ENCODE measurements around the gene MXI1. TPM values are rescaled to one million over a fixed set of nuclear protein-coding genes. Genes with fewer than 3 reads are reported as not detected.

MXI1 gene
- total and polyA plus RNA-seq, 2 of the 4 experiments (the other 2 are of a cell fraction) = 7.2 to 11.8 TPM

GRCh38 chr10:110254467-110254866 is 47.1 kb downstream of the MXI1 start:
- Histone ChIP-seq H3K9ac (ENCODE audit: low read depth, low read length) (no peak overlapping the region), H3K4me2 (ENCODE audit: low read depth, low read length) (no peak overlapping the region), H3K4me1 (ENCODE audit: control insufficient read depth, insufficient read depth, low read length) (no peaks in the 10 kb centered on the region), H2AK5ac (ENCODE audit: low read depth, low read length) (no peak overlapping the region), H3K4ac (ENCODE audit: low read depth, low read length) (no peak overlapping the region), H3K36me3 (ENCODE audit: control insufficient read depth, insufficient read depth, low read length) (no peaks in the 10 kb centered on the region), H4K20me1 (ENCODE audit: insufficient read depth, low read length) (no peaks in the 10 kb centered on the region), H2BK120ac (ENCODE audit: low read depth, low read length) (no peak overlapping the region), H2BK5ac (ENCODE audit: low read depth, low read length, poor library complexity, severe bottlenecking) (no peak overlapping the region), H3K14ac (replicated peaks; ENCODE audit: low read depth, low read length) (no peak overlapping the region), H3K23ac (ENCODE audit: low read depth, low read length) (no peak overlapping the region), H4K91ac (ENCODE audit: insufficient read depth, low read depth, low read length) (no peak overlapping the region), H2BK15ac (ENCODE audit: low read depth, low read length) (no peak overlapping the region), H3K56ac (ENCODE audit: extremely low read depth, insufficient read depth, low read length) (no peak overlapping the region), H2BK20ac (ENCODE audit: low read depth, low read length) (no peak overlapping the region), H2AFZ (replicated peaks; ENCODE audit: low read length, poor library complexity) (no peak overlapping the region), H3K18ac (ENCODE audit: low read depth, low read length) (no peak overlapping the region), H4K8ac (ENCODE audit: low read depth in 2 of 2, low read length in 2 of 2) (no peak overlapping the region), H2AK9ac (replicated peaks; ENCODE audit: low read depth, low read length, poor library complexity) (no peak overlapping the region), H3K9me3 (ENCODE audit: control insufficient read depth, insufficient read depth, low read length) (no peaks in the 10 kb centered on the region), H3K27ac (ENCODE audit: insufficient read depth, low read length) (no peak overlapping the region), H3K4me3 (ENCODE audit: insufficient read depth, low read depth, low read length) (no peak overlapping the region), H4K5ac (ENCODE audit: low read depth, low read length) (no peak overlapping the region), H3K79me1 (ENCODE audit: low read depth in 1 of 2, low read length in 2 of 2) (no peaks in the 10 kb centered on the region), H3K27me3 (ENCODE audit: control insufficient read depth, insufficient read depth, low read length) (no peaks in the 10 kb centered on the region), H3K9me1 (ENCODE audit: insufficient read depth, low read length) (no peaks in the 10 kb centered on the region)
- DNase-seq = no peak
- POLR2A ChIA-PET (ENCODE audit: unreplicated experiment) = interaction anchor here (0.6 kb wide), 1 partner anchor 29 kb away, joined by 3 read pairs; no protein-coding TSS in a partner anchor
- ATAC-seq (ENCODE audit: low read depth) = no peak
- TF ChIP-seq RAD21 (IDR thresholded peaks at IDR 0.05; ENCODE audit: low read length) = no peak
- no peak for TF ChIP-seq CHD1 (IDR thresholded peaks at IDR 0.05; ENCODE audit: low read depth, low read length)
- no peak for TF ChIP-seq NFE2L2 (IDR thresholded peaks at IDR 0.05; ENCODE audit: low read depth, low read length)
- TF ChIP-seq MXI1 (IDR thresholded peaks at IDR 0.05; ENCODE audit: borderline replicate concordance, low read depth, low read length) = no peak
- no peak for TF ChIP-seq CEBPB (IDR thresholded peaks at IDR 0.05; ENCODE audit: low read depth, low read length)
- no peak for TF ChIP-seq MAZ (IDR thresholded peaks at IDR 0.05; ENCODE audit: borderline replicate concordance, low read depth, low read length)
- TF ChIP-seq MAFK (IDR thresholded peaks at IDR 0.05; ENCODE audit: low read depth, low read length) = no peak
- TF ChIP-seq RFX5 (IDR thresholded peaks at IDR 0.05; ENCODE audit: low read depth, low read length) = no peak
- no peak for TF ChIP-seq SMC3 (IDR thresholded peaks at IDR 0.05; ENCODE audit: low read depth, low read length)
- intact Hi-C loops (cut with micrococcal nuclease) (no loop called here), in situ Hi-C loops (cut with MboI; ENCODE audit: low sequenced_read_pairs) (no loop called here), dilution Hi-C loops (cut with HindIII; ENCODE audit: low sequenced_read_pairs, unreplicated experiment) (no loop called here)
- CTCF ChIA-PET = interaction anchor here (0.9 to 1.5 kb wide), 3 partner anchors 9 to 20 kb away, joined by 3 read pairs; no protein-coding TSS in a partner anchor
- no TSS peak for BruUV-seq (replicated peaks)
